Epithelial cell of prostate (primary cell): ENCODE data around the gene OR13C8.
"Not testable (repeated sequence)": the region's sequence is repeated elsewhere in the genome, so short reads cannot be mapped to it uniquely, and the experiment has no call there.

Experiments used
- DNase-seq: peaks from one replicate; pipeline ENCODE4 v3.0.0-alpha.2; 2011; ENCODE audit warnings: low read depth, low spot score
- H3K27ac ChIP-seq: fragments of 450-650 bp; 2 replicates; pipeline ENCODE4 v1.5.1; 2017; ENCODE audit warnings: mild to moderate bottlenecking

Gene OR13C8

GRCh38 chr9:104568868-104569267 is at the start of gene OR13C8:
Gene OR13C8 (plus strand): TSS chr9:104569168. CDS start chr9:104569168, 0 bp downstream.
- DNase-seq, result no peak
- H3K27ac ChIP-seq, result no peak within 1 kb of the TSS

GRCh38 chr9:104520241-104520640 is 48.7 kb upstream of the OR13C8 start:
- not testable (repeated sequence) for H3K27ac ChIP-seq, DNase-seq

- no peak within 1 kb of the TSS for H3K27ac ChIP-seq
- DNase-seq, result no peak
These were observed 41.9 kb upstream of the OR13C8 start, which contains the start of gene OR13C4 for GRCh38 chr9:104527109-104527508. Gene OR13C4 (minus strand): TSS chr9:104527209. CDS start chr9:104527209, 0 bp downstream.

GRCh38 chr9:104536756-104537155 is 32.2 kb upstream of the OR13C8 start, which contains the start of gene OR13C3:
Gene OR13C3 (minus strand): TSS chr9:104536856. CDS start chr9:104536723, 133 bp downstream.
- DNase-seq, result no peak
- no peak within 1 kb of the TSS for H3K27ac ChIP-seq

- no peak overlapping the region for H3K27ac ChIP-seq
- DNase-seq, result no peak
These were observed 29.7 kb upstream of the OR13C8 start for GRCh38 chr9:104539275-104539674.

GRCh38 chr9:104544644-104545043 is 24.3 kb upstream of the OR13C8 start:
- no peak for DNase-seq
- no peak overlapping the region for H3K27ac ChIP-seq

- no peak overlapping the region for H3K27ac ChIP-seq
- no peak for DNase-seq
These were observed 15.7 kb upstream of the OR13C8 start for GRCh38 chr9:104553261-104553660.

- no peak overlapping the region for H3K27ac ChIP-seq
- no peak for DNase-seq
These were observed 13.4 kb upstream of the OR13C8 start for GRCh38 chr9:104555521-104555920.

- no peak overlapping the region for H3K27ac ChIP-seq
- DNase-seq, result no peak
These were observed 11.9 kb upstream of the OR13C8 start for GRCh38 chr9:104556830-104557634.

- H3K27ac ChIP-seq, result no peak overlapping the region
- no peak for DNase-seq
These were observed 4.6 kb upstream of the OR13C8 start for GRCh38 chr9:104564358-104564757.

GRCh38 chr9:104572612-104573011 is 3.6 kb downstream of the OR13C8 start:
- H3K27ac ChIP-seq, result no peak overlapping the region
- DNase-seq, result no peak

GRCh38 chr9:104575456-104575855 is 6.5 kb downstream of the OR13C8 start:
- no peak overlapping the region for H3K27ac ChIP-seq
- no peak for DNase-seq

GRCh38 chr9:104577263-104577662 is 8.3 kb downstream of the OR13C8 start:
- no peak for DNase-seq
- no peak overlapping the region for H3K27ac ChIP-seq

GRCh38 chr9:104580562-104580961 is 11.6 kb downstream of the OR13C8 start:
- no peak overlapping the region for H3K27ac ChIP-seq
- no peak for DNase-seq

- no peak overlapping the region for H3K27ac ChIP-seq
- no peak for DNase-seq
These were observed 17.7 kb downstream of the OR13C8 start for GRCh38 chr9:104586496-104587180.

- no peak overlapping the region for H3K27ac ChIP-seq
- DNase-seq, result no peak
These were observed 20.7 kb downstream of the OR13C8 start for GRCh38 chr9:104589626-104590025.

- not testable (repeated sequence) for DNase-seq, H3K27ac ChIP-seq
These were observed 29.8 kb downstream of the OR13C8 start for GRCh38 chr9:104598749-104599148.

GRCh38 chr9:104599313-104599712 is 30.3 kb downstream of the OR13C8 start, which contains the start of gene OR13C5:
Gene OR13C5 (minus strand): TSS chr9:104599413. CDS start chr9:104599413, 0 bp downstream.
- DNase-seq, H3K27ac ChIP-seq: not testable (repeated sequence)

- no peak for DNase-seq
These were observed 35.8 kb downstream of the OR13C8 start for GRCh38 chr9:104604801-104605200.

GRCh38 chr9:104605527-104605926 is 36.6 kb downstream of the OR13C8 start, which contains the start of gene OR13C2:
Gene OR13C2 (minus strand): TSS chr9:104605627. CDS start chr9:104605627, 0 bp downstream.
- not testable (repeated sequence) for H3K27ac ChIP-seq, DNase-seq

More at GRCh38 chr9:104604801-104605200, 35.8 kb downstream of the OR13C8 start:
- no peak overlapping the region for H3K27ac ChIP-seq

- no peak overlapping the region for H3K27ac ChIP-seq
- DNase-seq, result no peak
These were observed 37.2 kb downstream of the OR13C8 start for GRCh38 chr9:104606152-104606551.
